ENCODE measurements around the gene LY6G6C. TPM values are rescaled to one million over a fixed set of nuclear protein-coding genes. Genes with fewer than 3 reads are reported as not detected.
A peak's percentile ranks its signal among the peaks of the same experiment; 100 is the strongest.

Gene LY6G6C
- total RNA-seq, 4 donors from 2014 or later, result not detected

DNA sequence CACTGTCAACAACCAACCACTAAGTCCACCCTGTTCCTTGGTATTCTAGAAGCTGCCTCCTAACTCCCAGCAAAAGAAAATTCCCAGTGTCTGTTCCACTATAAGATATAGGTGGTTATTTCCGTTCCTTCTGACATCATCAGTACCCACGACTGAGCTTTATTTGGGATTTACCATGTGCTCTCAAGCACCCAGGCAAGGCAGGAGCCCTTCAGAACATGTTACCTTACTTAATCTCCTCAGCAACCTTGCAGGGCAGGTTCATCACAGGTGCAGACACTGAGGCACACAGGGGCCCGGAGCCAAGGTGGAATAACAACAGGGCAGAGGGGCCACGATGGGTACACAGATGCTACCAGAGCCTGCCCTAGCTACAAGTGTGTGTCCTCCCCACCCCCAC lies 29.2 kb downstream of the LY6G6C start:
- TF ChIP-seq POLR2A (IDR thresholded peaks at IDR 0.05), result no peak
- no peak overlapping the region for H3K27ac ChIP-seq
- no peaks in the 10 kb centered on the region for H3K9me3 ChIP-seq
- 88 to 98% methylated on average over 4 of the region's 4 CpGs for WGBS, 2 donors
- no peak for DNase-seq
- H3K4me1 ChIP-seq, result no peaks in the 10 kb centered on the region
- no peaks in the 10 kb centered on the region for H3K27me3 ChIP-seq
- intact Hi-C loops (cut with DNase I), result no loop called here
- no peak overlapping the region for H3K4me3 ChIP-seq (replicated peaks in 1 of 3)
- H3K36me3 ChIP-seq, result peaks cover 66 to 71% of the 10 kb centered on the region in 2 donors

DNA sequence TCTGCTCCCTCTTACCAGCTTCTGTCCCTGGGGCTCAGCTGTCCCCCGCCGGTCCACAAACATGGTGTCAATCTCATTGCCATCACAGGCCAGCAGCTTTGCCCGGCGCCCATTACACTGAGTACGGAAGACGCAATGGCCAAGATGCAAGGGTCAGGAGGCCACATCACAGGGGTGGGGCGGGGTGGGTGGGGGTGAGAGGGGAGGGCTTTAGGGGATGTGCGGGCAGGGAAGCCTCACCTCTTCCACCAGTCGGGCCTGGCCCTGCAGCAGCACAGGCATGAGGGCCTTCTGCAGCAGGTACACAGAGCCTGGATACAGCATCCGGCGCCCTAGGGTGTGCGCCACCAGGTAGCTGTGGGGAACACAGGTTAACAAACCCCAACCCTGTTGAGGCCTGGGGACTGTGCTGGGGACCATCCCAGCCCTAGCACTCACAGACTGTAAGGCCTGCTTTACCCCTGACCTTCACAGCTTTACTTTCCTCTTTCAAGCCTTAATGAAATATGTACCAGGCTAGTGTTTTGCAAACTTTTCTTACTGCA lies 29.9 kb downstream of the LY6G6C start:
- Histone ChIP-seq H3K27ac (no peak overlapping the region), H3K27me3 (no peaks in the 10 kb centered on the region), H3K9me3 (no peaks in the 10 kb centered on the region), H3K4me1 (no peaks in the 10 kb centered on the region), H3K36me3 (peaks cover 73 to 77% of the 10 kb centered on the region in 2 donors), H3K4me3 (replicated peaks in 1 of 3) (no peak overlapping the region)
- TF ChIP-seq, protein P1, sequence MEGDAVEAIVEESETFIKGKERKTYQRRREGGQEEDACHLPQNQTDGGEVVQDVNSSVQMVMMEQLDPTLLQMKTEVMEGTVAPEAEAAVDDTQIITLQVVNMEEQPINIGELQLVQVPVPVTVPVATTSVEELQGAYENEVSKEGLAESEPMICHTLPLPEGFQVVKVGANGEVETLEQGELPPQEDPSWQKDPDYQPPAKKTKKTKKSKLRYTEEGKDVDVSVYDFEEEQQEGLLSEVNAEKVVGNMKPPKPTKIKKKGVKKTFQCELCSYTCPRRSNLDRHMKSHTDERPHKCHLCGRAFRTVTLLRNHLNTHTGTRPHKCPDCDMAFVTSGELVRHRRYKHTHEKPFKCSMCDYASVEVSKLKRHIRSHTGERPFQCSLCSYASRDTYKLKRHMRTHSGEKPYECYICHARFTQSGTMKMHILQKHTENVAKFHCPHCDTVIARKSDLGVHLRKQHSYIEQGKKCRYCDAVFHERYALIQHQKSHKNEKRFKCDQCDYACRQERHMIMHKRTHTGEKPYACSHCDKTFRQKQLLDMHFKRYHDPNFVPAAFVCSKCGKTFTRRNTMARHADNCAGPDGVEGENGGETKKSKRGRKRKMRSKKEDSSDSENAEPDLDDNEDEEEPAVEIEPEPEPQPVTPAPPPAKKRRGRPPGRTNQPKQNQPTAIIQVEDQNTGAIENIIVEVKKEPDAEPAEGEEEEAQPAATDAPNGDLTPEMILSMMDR (IDR thresholded peaks at IDR 0.05), result no peak
- TF ChIP-seq POLR2A (IDR thresholded peaks at IDR 0.05), result no peak
- no peak for DNase-seq
- intact Hi-C loops (cut with DNase I), result no loop called here
- WGBS, 2 donors, result 96 to 97% methylated on average over 11 to 12 of the region's 12 CpGs

DNA sequence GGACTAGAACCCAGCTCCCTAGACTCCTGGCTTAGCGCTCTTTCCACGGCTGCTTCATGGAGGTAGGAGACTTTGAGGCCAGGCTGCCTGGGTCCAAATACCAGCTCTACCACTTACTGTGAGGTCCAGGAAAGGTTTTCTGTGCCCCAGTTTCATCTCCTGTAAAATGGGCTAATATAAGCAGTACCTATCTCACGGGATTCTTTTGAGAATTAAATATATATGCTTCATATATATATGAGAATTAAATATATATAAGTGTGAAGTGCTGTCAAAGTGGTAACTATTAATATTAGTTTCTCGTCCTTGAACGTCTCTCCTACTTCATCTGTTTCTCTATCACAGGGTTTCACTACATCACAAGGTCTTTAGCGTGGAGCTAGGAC lies 30.5 kb downstream of the LY6G6C start:
- Histone ChIP-seq H3K36me3 (peaks cover 75 to 76% of the 10 kb centered on the region in 2 donors), H3K4me3 (replicated peaks in 1 of 3) (no peak overlapping the region), H3K27ac (no peak overlapping the region), H3K27me3 (no peaks in the 10 kb centered on the region), H3K9me3 (no peaks in the 10 kb centered on the region), H3K4me1 (no peaks in the 10 kb centered on the region)
- intact Hi-C loops (cut with DNase I), result no loop called here
- DNase-seq, result no peak
- 94 to 95% methylated on average over 6 of the region's 6 CpGs for WGBS, 2 donors
- TF ChIP-seq POLR2A (IDR thresholded peaks at IDR 0.05), result no peak
- TF ChIP-seq, protein P1 (IDR thresholded peaks at IDR 0.05), result no peak

DNA sequence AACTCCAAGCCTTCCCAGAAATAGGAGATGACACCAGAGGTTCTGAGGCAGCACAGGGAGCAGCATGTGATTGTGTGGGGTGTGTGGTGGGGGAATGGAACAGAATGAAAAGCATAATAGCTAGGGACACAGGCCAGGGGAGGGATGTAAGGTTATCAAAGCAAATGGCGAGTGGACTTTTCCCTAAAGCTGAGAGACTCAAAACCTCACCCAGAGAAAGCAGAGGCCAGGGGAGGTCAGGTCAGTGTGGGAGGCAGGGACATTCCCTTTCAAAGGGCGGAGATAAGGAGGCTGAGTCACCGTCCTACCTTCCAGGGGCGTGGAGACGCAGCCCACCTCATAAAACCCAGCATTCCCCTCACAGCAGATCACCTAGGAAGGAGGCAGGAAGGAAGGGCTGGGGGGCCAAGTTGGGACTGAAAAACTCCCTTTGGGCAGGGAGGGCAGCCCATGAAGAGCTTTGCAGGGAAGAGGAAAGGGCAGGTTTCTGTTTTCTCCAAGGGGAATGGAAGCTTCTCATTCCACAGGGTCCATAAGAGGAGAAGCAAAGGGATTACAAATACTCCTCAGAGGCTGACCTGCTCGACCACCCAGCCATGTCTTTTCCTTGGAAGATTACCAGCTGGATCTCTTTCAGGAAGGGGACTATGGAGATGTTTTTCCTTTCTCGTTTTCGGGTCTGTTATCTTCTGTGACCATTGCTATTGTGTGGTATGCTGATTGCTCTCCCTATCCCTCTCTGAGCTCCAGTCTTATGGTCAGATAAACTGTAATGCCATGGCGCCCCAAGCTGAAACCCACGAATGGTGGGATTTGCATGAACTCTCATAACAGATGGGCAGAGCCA lies 31.1 kb downstream of the LY6G6C start:
- Histone ChIP-seq H3K27me3 (no peaks in the 10 kb centered on the region), H3K4me1 (no peaks in the 10 kb centered on the region), H3K9me3 (no peaks in the 10 kb centered on the region), H3K27ac (no peak overlapping the region), H3K36me3 (peaks cover 68 to 71% of the 10 kb centered on the region in 2 donors), H3K4me3 (replicated peaks in 1 of 3) (no peak overlapping the region)
- TF ChIP-seq, protein P1 (IDR thresholded peaks at IDR 0.05), result no peak
- TF ChIP-seq POLR2A (IDR thresholded peaks at IDR 0.05), result no peak
- no peak for DNase-seq
- intact Hi-C loops (cut with DNase I), result no loop called here
- WGBS, 2 donors, result 73% methylated on average over 10 of the region's 10 CpGs

DNA sequence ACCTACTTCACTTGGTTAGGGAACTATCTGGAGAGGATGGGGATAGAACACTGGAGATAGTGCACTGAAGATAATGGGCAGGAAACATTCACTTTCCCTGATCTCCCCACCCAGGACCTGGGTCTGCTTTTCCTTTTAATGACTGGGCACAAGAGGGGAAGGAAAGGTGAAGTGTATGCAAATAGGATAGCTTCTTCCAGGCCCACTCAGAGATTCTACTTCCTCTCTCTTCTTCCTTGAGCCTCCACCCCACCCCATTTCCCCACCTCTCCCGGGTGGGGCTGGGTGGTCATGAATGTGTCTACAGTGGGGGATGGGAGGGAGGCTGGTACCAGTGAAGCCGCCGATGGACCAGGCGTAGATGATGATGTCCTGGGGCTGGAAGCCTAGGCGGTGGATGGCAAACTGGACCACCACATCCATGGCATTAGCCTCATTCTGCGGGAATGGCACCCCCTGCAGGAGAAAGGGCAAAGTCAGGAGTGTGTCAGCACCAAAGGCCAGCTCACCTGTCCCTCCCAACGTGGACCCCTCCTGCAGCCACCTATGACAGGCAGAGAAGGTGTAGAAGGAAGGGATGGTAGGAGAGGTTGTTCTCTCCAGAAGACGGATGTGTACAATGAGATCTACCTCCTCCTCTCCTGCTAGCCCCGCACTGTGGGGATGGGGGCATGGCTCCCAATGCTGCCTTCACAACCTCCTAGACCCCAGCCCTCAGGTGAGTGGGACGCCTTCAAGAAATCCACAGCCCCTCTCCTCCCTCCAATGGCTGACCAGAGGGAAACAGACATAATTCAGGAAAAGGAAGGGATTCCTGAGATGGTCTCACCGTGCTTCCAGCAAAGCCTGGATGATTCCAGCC lies 32.1 kb downstream of the LY6G6C start:
- intact Hi-C loops (cut with DNase I), result loop anchor here (5.0 kb wide), 1 partner anchor 43 kb away; no protein-coding TSS in a partner anchor
- no peak for DNase-seq
- no peaks in the 10 kb centered on the region for H3K27me3 ChIP-seq
- H3K9me3 ChIP-seq, result no peaks in the 10 kb centered on the region
- peaks cover 62 to 63% of the 10 kb centered on the region in 2 donors for H3K36me3 ChIP-seq
- WGBS, 2 donors, result 81 to 83% methylated on average over 11 of the region's 11 CpGs
- H3K4me3 ChIP-seq (replicated peaks in 1 of 3), result no peak overlapping the region
- H3K4me1 ChIP-seq, result no peaks in the 10 kb centered on the region
- H3K27ac ChIP-seq, result no peak overlapping the region
- TF ChIP-seq POLR2A (IDR thresholded peaks at IDR 0.05), result no peak
- TF ChIP-seq, protein P1 (IDR thresholded peaks at IDR 0.05), result peak in 1 of 6 experiments; percentile 17
